Ovary (tissue), 3 donors: Measurements from ENCODE around the gene NEDD4L.

Experiments used
- CTCF ChIP-seq, 3 donors: fragments of 450-650 bp in 2 of 3; fragments of 200-600 bp in 1 of 3; IDR thresholded peaks; one replicate each; pipeline versions ENCODE4 v1.5.1 to v1.8.0; 2016 to 2022; ENCODE audit warnings: antibody characterized with exemption in 3 of 3, mild to moderate bottlenecking in 1 of 3
- POLR2A ChIP-seq: fragments of 450-650 bp; IDR thresholded peaks from one replicate; pipeline ENCODE4 v1.6.1; 2017; ENCODE audit warnings: antibody characterized with exemption, mild to moderate bottlenecking, moderate library complexity
- donor health status: DM: no; HTN: no; CAD: no.

- no peak for TF ChIP-seq POLR2A
- TF ChIP-seq CTCF (IDR thresholded peaks at IDR 0.05) = no peak
Observed at GRCh38 chr18:58034370-58034769, 9.7 kb upstream of the NEDD4L start.
